ENCODE results near the gene PLCH1.

DNA sequence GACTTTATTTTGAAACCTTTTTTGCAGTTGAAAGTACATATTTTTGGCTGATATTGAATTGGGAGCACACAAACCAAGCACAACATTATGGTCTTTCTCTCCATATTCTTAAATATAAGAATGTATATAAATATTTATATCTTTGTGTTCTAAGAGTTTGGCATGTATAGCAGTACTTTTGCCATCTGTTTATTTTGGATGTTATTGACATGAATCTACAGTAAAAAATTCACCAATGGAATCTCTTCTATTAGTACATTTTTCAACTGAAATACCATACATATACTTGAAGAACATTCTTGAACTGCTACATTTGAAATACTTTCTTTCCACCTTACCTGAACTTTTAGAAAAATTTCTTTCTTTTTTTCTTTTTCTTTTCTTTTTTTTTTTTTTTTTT, 342.2 kb downstream of the PLCH1 start:
- TF ChIP-seq, protein P1, sequence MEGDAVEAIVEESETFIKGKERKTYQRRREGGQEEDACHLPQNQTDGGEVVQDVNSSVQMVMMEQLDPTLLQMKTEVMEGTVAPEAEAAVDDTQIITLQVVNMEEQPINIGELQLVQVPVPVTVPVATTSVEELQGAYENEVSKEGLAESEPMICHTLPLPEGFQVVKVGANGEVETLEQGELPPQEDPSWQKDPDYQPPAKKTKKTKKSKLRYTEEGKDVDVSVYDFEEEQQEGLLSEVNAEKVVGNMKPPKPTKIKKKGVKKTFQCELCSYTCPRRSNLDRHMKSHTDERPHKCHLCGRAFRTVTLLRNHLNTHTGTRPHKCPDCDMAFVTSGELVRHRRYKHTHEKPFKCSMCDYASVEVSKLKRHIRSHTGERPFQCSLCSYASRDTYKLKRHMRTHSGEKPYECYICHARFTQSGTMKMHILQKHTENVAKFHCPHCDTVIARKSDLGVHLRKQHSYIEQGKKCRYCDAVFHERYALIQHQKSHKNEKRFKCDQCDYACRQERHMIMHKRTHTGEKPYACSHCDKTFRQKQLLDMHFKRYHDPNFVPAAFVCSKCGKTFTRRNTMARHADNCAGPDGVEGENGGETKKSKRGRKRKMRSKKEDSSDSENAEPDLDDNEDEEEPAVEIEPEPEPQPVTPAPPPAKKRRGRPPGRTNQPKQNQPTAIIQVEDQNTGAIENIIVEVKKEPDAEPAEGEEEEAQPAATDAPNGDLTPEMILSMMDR (IDR thresholded peaks at IDR 0.05): no peak
- TF ChIP-seq ARID4B (CRISPR knock-in tag; IDR thresholded peaks at IDR 0.05; ENCODE audit: borderline replicate concordance) (no peak), ZNF138 (CRISPR knock-in tag; conservative IDR thresholded peaks at IDR 0.05) (no peak), TCF7 (CRISPR knock-in tag; IDR thresholded peaks at IDR 0.05; ENCODE audit: low read depth) (no peak)
- TF ChIP-seq, protein P2, sequence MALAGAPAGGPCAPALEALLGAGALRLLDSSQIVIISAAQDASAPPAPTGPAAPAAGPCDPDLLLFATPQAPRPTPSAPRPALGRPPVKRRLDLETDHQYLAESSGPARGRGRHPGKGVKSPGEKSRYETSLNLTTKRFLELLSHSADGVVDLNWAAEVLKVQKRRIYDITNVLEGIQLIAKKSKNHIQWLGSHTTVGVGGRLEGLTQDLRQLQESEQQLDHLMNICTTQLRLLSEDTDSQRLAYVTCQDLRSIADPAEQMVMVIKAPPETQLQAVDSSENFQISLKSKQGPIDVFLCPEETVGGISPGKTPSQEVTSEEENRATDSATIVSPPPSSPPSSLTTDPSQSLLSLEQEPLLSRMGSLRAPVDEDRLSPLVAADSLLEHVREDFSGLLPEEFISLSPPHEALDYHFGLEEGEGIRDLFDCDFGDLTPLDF (CRISPR knock-in tag; IDR thresholded peaks at IDR 0.05): no peak
